ENCODE data around the gene KCTD20. TPM values are rescaled to one million over a fixed set of nuclear protein-coding genes. Genes with fewer than 3 reads are reported as not detected.

The KCTD20 gene
- total RNA-seq, 1 experiment from 2014 or later: 32.4 TPM

DNA sequence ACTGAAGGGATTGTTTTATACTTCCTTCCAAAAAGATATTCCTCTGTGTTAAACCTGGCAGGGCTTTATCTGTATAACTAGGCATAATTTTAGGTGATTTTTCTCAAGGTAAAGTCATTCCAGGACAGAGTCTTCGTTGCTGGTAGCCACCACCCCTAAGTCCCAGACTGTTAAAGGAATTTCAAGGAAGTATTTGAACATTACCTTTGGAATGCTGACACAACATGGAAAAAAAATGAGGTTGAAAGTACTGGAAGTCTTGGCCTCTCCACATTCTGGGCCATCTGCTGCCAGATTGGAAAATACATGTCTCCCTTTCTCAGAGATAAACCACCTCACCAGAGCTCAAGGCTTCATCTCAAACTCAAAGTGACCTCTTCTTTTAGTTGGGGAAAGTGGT, 28.3 kb upstream of the KCTD20 start:
- H3K4me1 ChIP-seq: peaks cover 14% of the 10 kb centered on the region
- Mint-ChIP-seq H3K27me3 (ENCODE audit: insufficient read depth, unreplicated experiment) (no peaks in the 10 kb centered on the region), H3K27ac (ENCODE audit: unreplicated experiment) (no peak overlapping the region), H3K4me3 (ENCODE audit: unreplicated experiment) (no peak overlapping the region), H3K4me1 (ENCODE audit: low read depth, unreplicated experiment) (peaks cover 7% of the 10 kb centered on the region), H3K36me3 (ENCODE audit: insufficient read depth, unreplicated experiment) (no peaks in the 10 kb centered on the region), H3K9me3 (ENCODE audit: unreplicated experiment) (peaks cover 10% of the 10 kb centered on the region)
- H3K27me3 ChIP-seq (replicated peaks; ENCODE audit: control insufficient read depth, insufficient read depth, low read length): no peaks in the 10 kb centered on the region
- intact Hi-C loops (cut with micrococcal nuclease; ENCODE audit: unreplicated experiment): no loop called here
- no peak overlapping the region for H3K4me3 ChIP-seq (ENCODE audit: low read depth, low read length)
- H3K36me3 ChIP-seq (ENCODE audit: control insufficient read depth, insufficient read depth, low read length): no peaks in the 10 kb centered on the region
- POLR2A ChIA-PET: no interaction called here
- CTCF ChIA-PET: no interaction called here
- TF ChIP-seq, protein P1, sequence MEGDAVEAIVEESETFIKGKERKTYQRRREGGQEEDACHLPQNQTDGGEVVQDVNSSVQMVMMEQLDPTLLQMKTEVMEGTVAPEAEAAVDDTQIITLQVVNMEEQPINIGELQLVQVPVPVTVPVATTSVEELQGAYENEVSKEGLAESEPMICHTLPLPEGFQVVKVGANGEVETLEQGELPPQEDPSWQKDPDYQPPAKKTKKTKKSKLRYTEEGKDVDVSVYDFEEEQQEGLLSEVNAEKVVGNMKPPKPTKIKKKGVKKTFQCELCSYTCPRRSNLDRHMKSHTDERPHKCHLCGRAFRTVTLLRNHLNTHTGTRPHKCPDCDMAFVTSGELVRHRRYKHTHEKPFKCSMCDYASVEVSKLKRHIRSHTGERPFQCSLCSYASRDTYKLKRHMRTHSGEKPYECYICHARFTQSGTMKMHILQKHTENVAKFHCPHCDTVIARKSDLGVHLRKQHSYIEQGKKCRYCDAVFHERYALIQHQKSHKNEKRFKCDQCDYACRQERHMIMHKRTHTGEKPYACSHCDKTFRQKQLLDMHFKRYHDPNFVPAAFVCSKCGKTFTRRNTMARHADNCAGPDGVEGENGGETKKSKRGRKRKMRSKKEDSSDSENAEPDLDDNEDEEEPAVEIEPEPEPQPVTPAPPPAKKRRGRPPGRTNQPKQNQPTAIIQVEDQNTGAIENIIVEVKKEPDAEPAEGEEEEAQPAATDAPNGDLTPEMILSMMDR (IDR thresholded peaks at IDR 0.05; ENCODE audit: insufficient read depth in 1 of 2, low read depth in 1 of 2, low read length in 1 of 2, severe bottlenecking in 1 of 2, unreplicated experiment in 1 of 2): no peak
- no TSS peak for BruUV-seq (replicated peaks)
- no peak for DNase-seq
- H3K9me3 ChIP-seq: peaks cover 7% of the 10 kb centered on the region; the same call in 1 of the 2 replicates

DNA sequence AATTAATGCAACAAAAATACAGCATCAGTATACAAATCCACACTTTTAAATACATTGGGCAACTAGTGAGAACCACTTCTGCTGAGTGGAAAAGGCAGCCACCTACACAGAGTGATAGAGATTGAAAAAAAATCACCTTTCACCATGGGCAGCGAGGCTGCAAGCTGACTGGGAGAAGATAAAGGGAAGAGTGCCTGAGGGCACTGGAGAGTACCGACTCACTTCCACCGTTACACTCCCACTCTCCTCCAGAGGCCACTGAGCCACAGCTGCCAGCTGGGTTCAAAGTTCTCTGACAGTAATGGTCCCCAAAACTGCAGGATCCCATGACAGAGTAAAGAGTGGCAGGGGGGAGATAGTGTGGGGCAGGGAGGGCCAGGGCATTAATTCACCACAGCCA, 24.2 kb upstream of the KCTD20 start:
- POLR2A ChIA-PET: no interaction called here
- peaks cover 17% of the 10 kb centered on the region for H3K4me1 Mint-ChIP-seq (ENCODE audit: low read depth, unreplicated experiment)
- H3K9me3 ChIP-seq: peaks cover 5% of the 10 kb centered on the region; the same call in 1 of the 2 replicates
- H3K36me3 ChIP-seq (ENCODE audit: control insufficient read depth, insufficient read depth, low read length): no peaks in the 10 kb centered on the region
- no peak for DNase-seq
- H3K27ac Mint-ChIP-seq (ENCODE audit: unreplicated experiment): no peak overlapping the region
- no peaks in the 10 kb centered on the region for H3K27me3 Mint-ChIP-seq (ENCODE audit: insufficient read depth, unreplicated experiment)
- H3K9me3 Mint-ChIP-seq (ENCODE audit: unreplicated experiment): no peaks in the 10 kb centered on the region
- TF ChIP-seq, protein P1 (IDR thresholded peaks at IDR 0.05; ENCODE audit: insufficient read depth in 1 of 2, low read depth in 1 of 2, low read length in 1 of 2, severe bottlenecking in 1 of 2, unreplicated experiment in 1 of 2): no peak
- intact Hi-C loops (cut with micrococcal nuclease; ENCODE audit: unreplicated experiment): no loop called here
- H3K4me1 ChIP-seq: peaks cover 17% of the 10 kb centered on the region
- H3K4me3 Mint-ChIP-seq (ENCODE audit: unreplicated experiment): no peak overlapping the region
- H3K4me3 ChIP-seq (ENCODE audit: low read depth, low read length): no peak overlapping the region
- H3K27me3 ChIP-seq (replicated peaks; ENCODE audit: control insufficient read depth, insufficient read depth, low read length): no peaks in the 10 kb centered on the region
- peaks cover 7% of the 10 kb centered on the region for H3K36me3 Mint-ChIP-seq (ENCODE audit: insufficient read depth, unreplicated experiment)
- CTCF ChIA-PET: no interaction called here
- BruUV-seq (replicated peaks): no TSS peak

DNA sequence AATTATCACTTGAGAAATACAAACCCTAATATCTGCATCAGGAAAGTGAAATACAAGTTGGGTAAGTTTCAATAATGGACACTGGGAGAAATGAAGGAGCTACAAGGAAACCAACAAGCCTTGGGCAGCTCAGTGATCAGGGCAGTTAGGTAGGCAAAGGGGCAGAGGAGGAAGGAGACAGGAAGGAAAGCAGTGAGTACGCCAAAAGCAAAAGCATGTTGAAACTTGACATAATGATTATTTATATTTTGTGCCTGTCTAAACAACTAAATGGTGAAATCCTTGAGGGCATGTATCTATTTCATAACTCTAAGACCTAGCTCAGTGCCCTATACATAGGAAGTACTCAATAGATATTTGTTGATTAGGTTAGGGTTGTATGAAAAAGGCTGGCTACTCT, 23.5 kb upstream of the KCTD20 start:
- H3K27ac Mint-ChIP-seq (ENCODE audit: unreplicated experiment): no peak overlapping the region
- H3K27me3 ChIP-seq (replicated peaks; ENCODE audit: control insufficient read depth, insufficient read depth, low read length): no peaks in the 10 kb centered on the region
- peaks cover 15% of the 10 kb centered on the region for H3K4me1 ChIP-seq
- DNase-seq: no peak
- no peak overlapping the region for H3K4me3 ChIP-seq (ENCODE audit: low read depth, low read length)
- peaks cover 13% of the 10 kb centered on the region for H3K36me3 Mint-ChIP-seq (ENCODE audit: insufficient read depth, unreplicated experiment)
- no peaks in the 10 kb centered on the region for H3K9me3 Mint-ChIP-seq (ENCODE audit: unreplicated experiment)
- H3K9me3 ChIP-seq: no peaks in the 10 kb centered on the region
- no TSS peak for BruUV-seq (replicated peaks)
- CTCF ChIA-PET: no interaction called here
- no peak overlapping the region for H3K4me3 Mint-ChIP-seq (ENCODE audit: unreplicated experiment)
- intact Hi-C loops (cut with micrococcal nuclease; ENCODE audit: unreplicated experiment): no loop called here
- POLR2A ChIA-PET: no interaction called here
- no peaks in the 10 kb centered on the region for H3K36me3 ChIP-seq (ENCODE audit: control insufficient read depth, insufficient read depth, low read length)
- peaks cover 22% of the 10 kb centered on the region for H3K4me1 Mint-ChIP-seq (ENCODE audit: low read depth, unreplicated experiment)
- no peaks in the 10 kb centered on the region for H3K27me3 Mint-ChIP-seq (ENCODE audit: insufficient read depth, unreplicated experiment)
- TF ChIP-seq, protein P1 (IDR thresholded peaks at IDR 0.05; ENCODE audit: insufficient read depth in 1 of 2, low read depth in 1 of 2, low read length in 1 of 2, severe bottlenecking in 1 of 2, unreplicated experiment in 1 of 2): no peak

Data from Caco-2 (cell line).